Measurements from ENCODE around the gene CHSY1.

- TF ChIP-seq POLR2AphosphoS5 (IDR thresholded peaks at IDR 0.05; ENCODE audit: low read depth, low read length) (no peak), REST (IDR thresholded peaks at IDR 0.05; ENCODE audit: insufficient read depth in 1 of 2, low read depth in 2 of 2, low read length in 2 of 2) (no peak)
Observed at GRCh38 chr15:101147181-101147580, 104.7 kb downstream of the CHSY1 start.

Measured in PFSK-1 (cell line).